ENCODE measurements around the gene DOCK1.

- TF ChIP-seq CTCF (IDR thresholded peaks at IDR 0.05; ENCODE audit: poor library complexity, severe bottlenecking), result no peak
- TF ChIP-seq EP300 (conservative IDR thresholded peaks at IDR 0.05; ENCODE audit: poor library complexity, severe bottlenecking), result no peak
- no peak for TF ChIP-seq SMC3 (conservative IDR thresholded peaks at IDR 0.05; ENCODE audit: poor library complexity)
- no peak for TF ChIP-seq RAD21 (conservative IDR thresholded peaks at IDR 0.05)
Observed at GRCh38 chr10:127265288-127265687, 360.1 kb downstream of the DOCK1 start.

Data from neural cell (in vitro differentiated cells).